H1 (cell line): Measurements from ENCODE around the gene DIPK1C. TPM values are rescaled to one million over a fixed set of nuclear protein-coding genes. Genes with fewer than 3 reads are reported as not detected.

Experiments used
- CEBPB ChIP-seq: IDR thresholded peaks from 2 replicates; pipeline ENCODE4 v1.6.1; 2012; ENCODE audit warnings: low read depth, low read length
- CHD7 ChIP-seq: fragments of 300-600 bp; sonication (generic); IDR thresholded peaks from 2 replicates; pipeline ENCODE4 v1.7.1; 2012; ENCODE audit warnings: low read length, moderate library complexity, mild to moderate bottlenecking, inconsistent platforms; ENCODE audit not compliant: insufficient replicate concordance
- KDM4A ChIP-seq: IDR thresholded peaks from one replicate; pipeline ENCODE4 v1.7.1; 2012; ENCODE audit warnings: low read depth, mild to moderate bottlenecking, moderate library complexity, low read length, inconsistent platforms; ENCODE audit not compliant: severe bottlenecking
- polyA plus RNA-seq, 7 experiments: library from polyadenylated mRNA; depleted of rRNA in 3 of 7; stranded (reverse) in 5 of 7; unstranded in 2 of 7; fragments of >200 nt in 5 of 7; fragments of 200-250 nt in 2 of 7; gene quantifications; 1 replicate in 5 of 7; 2 replicates in 1 of 7; 4 replicates in 1 of 7; pipeline versions ENCODE4 v1.2.1 to v1.2.3, GENCODE V29; 2011 to 2013; ENCODE audit warnings: missing spikeins in 2 of 7, mixed read lengths in 2 of 7
- total RNA-seq: library from RNA; stranded (reverse); fragmentation: NEBNext Ultra II Directional; extraction: Animal tissue kit (Norgen Biotek cat#: 25700); gene quantifications from 2 replicates; pipeline ENCODE4 v1.2.1, GENCODE V29; 2021

Gene DIPK1C
- total and polyA plus RNA-seq, 2 of the 8 experiments (the other 6 are each of a cell fraction or from before 2014, with no cell fraction given), result 0.08 TPM; not detected in 1

DNA sequence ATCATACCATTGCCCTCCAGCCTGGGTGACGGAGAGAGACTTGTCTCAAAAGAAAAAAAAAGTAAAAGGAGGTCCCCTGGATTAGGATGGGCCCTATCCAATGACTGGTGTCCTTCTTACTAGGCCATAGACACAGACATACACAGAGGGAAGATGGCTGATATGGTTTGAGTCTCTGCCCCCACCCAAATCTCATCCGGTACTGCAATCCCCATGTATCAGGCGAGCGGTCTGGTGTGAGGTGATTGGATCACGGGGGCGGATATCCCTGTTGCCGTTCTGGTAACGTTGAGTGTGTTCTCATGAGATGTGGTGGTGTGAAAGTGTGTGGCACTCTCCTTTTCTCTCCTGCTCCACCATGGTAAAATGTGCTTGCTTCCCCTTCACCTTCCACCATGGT is 31.2 kb upstream of the DIPK1C start (continued):
- no peak for TF ChIP-seq CHD7
- no peak for TF ChIP-seq CEBPB
- TF ChIP-seq KDM4A, result no peak
